Erythroblast (primary cell): Measurements from ENCODE around the gene CAPN7.

ENCODE experiments used
- GATA1 ChIP-seq: IDR thresholded peaks from 2 replicates; pipeline ENCODE4 v1.6.1; 2011; ENCODE audit warnings: low read depth, mild to moderate bottlenecking, control low read depth, low read length, moderate library complexity
- POLR2A ChIP-seq: IDR thresholded peaks from 2 replicates; pipeline ENCODE4 v1.6.1; 2011; ENCODE audit warnings: mild to moderate bottlenecking, low read length

DNA sequence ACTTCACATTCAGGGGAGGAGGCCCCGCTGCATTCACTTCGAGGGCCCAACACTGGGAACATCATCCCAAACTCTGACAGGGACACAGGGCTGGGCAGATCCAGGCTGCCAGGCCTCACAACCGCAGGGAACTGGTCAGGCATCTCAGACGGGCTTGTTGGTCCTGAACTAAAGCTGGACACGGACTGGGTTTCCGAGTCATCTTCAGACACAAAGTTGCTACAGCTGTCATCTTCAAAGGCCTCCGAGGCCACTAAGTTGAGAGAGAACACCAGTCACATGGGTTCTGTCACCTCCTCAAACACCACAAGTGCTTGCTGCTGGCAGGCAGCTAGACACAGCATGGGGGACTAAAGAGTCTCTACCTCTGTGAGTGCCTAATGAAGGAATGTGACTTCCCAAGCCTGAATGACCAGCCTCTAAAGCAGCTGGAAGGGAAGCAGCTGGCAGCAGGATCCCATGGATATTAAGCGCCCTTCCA lies 50.9 kb downstream of the CAPN7 start:
- TF ChIP-seq GATA1 (no peak), POLR2A (no peak)
